A673 (cell line): ENCODE results near the gene UBASH3B.

Experiments used
- EZH2 ChIP-seq: fragments of 200-600 bp; sonication (generic); IDR thresholded peaks from 2 replicates; pipeline ENCODE4 v1.6.1; 2017; ENCODE audit warnings: borderline replicate concordance, low read depth, mild to moderate bottlenecking, mixed read lengths, antibody characterized with exemption, low read length; ENCODE audit not compliant: poor library complexity, severe bottlenecking
- TF ChIP-seq, protein P1 (sequence below): fragments of 300-800, 200-600 bp; sonication (generic); conservative IDR thresholded peaks from 2 replicates; pipeline ENCODE4 v1.5.1; 2017; ENCODE audit warnings: low read depth, mild to moderate bottlenecking, antibody characterized with exemption, low read length, moderate library complexity, mixed read lengths

DNA sequence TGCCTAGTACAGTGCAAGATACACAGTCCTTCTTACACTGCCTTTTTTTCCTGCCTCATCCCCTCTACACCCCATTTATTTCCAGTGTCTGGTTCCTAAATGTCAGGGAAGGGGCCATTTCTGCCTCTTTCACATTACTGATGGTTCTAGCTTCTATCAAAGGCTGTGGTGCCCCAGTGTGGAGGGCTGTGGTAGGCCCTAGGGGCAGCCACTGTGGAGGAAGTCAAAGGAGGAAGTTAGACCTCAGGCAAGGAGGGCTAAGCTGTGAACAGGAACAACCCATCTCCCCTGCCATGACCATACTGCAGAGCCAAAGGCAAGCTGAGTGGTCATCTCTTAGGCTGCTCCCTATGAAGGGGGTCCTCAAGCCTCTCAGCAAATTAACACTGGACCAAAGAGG, 100.9 kb downstream of the UBASH3B start:
- TF ChIP-seq, protein P1, sequence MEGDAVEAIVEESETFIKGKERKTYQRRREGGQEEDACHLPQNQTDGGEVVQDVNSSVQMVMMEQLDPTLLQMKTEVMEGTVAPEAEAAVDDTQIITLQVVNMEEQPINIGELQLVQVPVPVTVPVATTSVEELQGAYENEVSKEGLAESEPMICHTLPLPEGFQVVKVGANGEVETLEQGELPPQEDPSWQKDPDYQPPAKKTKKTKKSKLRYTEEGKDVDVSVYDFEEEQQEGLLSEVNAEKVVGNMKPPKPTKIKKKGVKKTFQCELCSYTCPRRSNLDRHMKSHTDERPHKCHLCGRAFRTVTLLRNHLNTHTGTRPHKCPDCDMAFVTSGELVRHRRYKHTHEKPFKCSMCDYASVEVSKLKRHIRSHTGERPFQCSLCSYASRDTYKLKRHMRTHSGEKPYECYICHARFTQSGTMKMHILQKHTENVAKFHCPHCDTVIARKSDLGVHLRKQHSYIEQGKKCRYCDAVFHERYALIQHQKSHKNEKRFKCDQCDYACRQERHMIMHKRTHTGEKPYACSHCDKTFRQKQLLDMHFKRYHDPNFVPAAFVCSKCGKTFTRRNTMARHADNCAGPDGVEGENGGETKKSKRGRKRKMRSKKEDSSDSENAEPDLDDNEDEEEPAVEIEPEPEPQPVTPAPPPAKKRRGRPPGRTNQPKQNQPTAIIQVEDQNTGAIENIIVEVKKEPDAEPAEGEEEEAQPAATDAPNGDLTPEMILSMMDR: no peak
- no peak for TF ChIP-seq EZH2
